HepG2 (cell line): ENCODE results near the gene DENND4A. TPM values are rescaled to one million over a fixed set of nuclear protein-coding genes. Genes with fewer than 3 reads are reported as not detected.
A peak's percentile ranks its signal among the peaks of the same experiment; 100 is the strongest.

Experiments used
- ATAC-seq: fragments of 200-7000 bp; cut with Tn5 transposase; 3 replicates; pipeline ENCODE4 v1.9.1; 2020; ENCODE audit warnings: mild to moderate bottlenecking, moderate library complexity
- BruUV-seq: library from RNA; stranded (reverse); fragments of 400-500 nt; replicated peaks from 2 replicates; lab custom pipeline; 2021; lab: Mats Ljungman, UMichigan
- CTCF ChIA-PET: fragments of 300-600 bp; formaldehyde crosslinking; extraction: SDS; loops from one replicate; lab custom pipeline; 2021; ENCODE audit warnings: low total read pairs, inconsistent platforms, low intra/inter-chr PET ratio; lab: Yijun Ruan, JAX
- POLR2A ChIA-PET: fragments of 350-600 bp; sonication (Branson Sonifier 250); formaldehyde crosslinking; loops from one replicate; lab custom pipeline; 2020; ENCODE audit warnings: antibody characterized with exemption, inconsistent platforms; lab: Yijun Ruan, JAX
- DNase-seq: peaks from one replicate; pipeline ENCODE4 v3.0.0-alpha.2; 2015; ENCODE audit warnings: low spot score
- FAIRE-seq: peaks from 3 replicates; lab custom pipeline; 2011; peaks lifted over from hg19 to GRCh38; lab: Jason Lieb, UNC
- H2AFZ ChIP-seq: one replicate; pipeline ENCODE4 v1.6.1; 2011; ENCODE audit warnings: low read length, inconsistent platforms
- H3K27ac ChIP-seq: fragments of 300-600 bp; 3 replicates; pipeline ENCODE4 v1.8.0; 2011; ENCODE audit warnings: mixed run types, mild to moderate bottlenecking, mixed read lengths, low read length, inconsistent platforms; ENCODE audit not compliant: insufficient read depth; ENCODE audit errors: extremely low read length
- H3K27me3 ChIP-seq, 2 experiments: fragments of 200-600 bp in 1 of 2; 2 replicates in 1 of 2; 3 replicates in 1 of 2; pipeline versions ENCODE4 v1.6.0 to v1.8.0; 2011; ENCODE audit warnings: low read length in 2 of 2, mild to moderate bottlenecking in 2 of 2, moderate library complexity in 2 of 2, inconsistent platforms in 1 of 2; ENCODE audit not compliant: insufficient read depth in 2 of 2, control insufficient read depth in 1 of 2
- H3K36me3 ChIP-seq, 2 experiments: fragments of 200-600 bp in 1 of 2; replicated peaks in 1 of 2; 2 replicates in 1 of 2; 3 replicates in 1 of 2; pipeline versions ENCODE4 v1.5.1 to v1.8.0; 2011; ENCODE audit warnings: low read length in 2 of 2, inconsistent platforms in 1 of 2; ENCODE audit not compliant: insufficient read depth in 2 of 2, control insufficient read depth in 1 of 2
- H3K4me1 ChIP-seq: 2 replicates; pipeline ENCODE4 v1.5.1; 2012; ENCODE audit warnings: low read length, inconsistent platforms; ENCODE audit not compliant: insufficient read depth
- H3K4me2 ChIP-seq: 2 replicates; pipeline ENCODE4 v1.6.0; 2011; ENCODE audit warnings: low read depth, low read length, inconsistent platforms
- H3K4me3 ChIP-seq, 3 experiments: fragments of 200-600 bp in 1 of 3; sonication (generic), shearing (Covaris generic) in 1 of 3; replicated peaks in 1 of 3; 2 replicates each; pipeline ENCODE4 v1.5.1; 2011 to 2016; ENCODE audit warnings: low read length in 3 of 3, inconsistent platforms in 2 of 3, low read depth in 2 of 3, mild to moderate bottlenecking in 2 of 3, control low read depth in 1 of 3, mixed read lengths in 1 of 3; ENCODE audit not compliant: insufficient read depth in 1 of 3
- H3K79me2 ChIP-seq: one replicate; pipeline ENCODE4 v1.6.1; 2011; ENCODE audit warnings: low read length, inconsistent platforms; ENCODE audit not compliant: insufficient read depth
- H3K9ac ChIP-seq: 2 replicates; pipeline ENCODE4 v1.6.0; 2011; ENCODE audit warnings: mild to moderate bottlenecking, low read depth, low read length, inconsistent platforms; ENCODE audit not compliant: insufficient read depth
- H3K9me3 ChIP-seq: 2 replicates; pipeline ENCODE4 v1.5.1; 2012; ENCODE audit warnings: mild to moderate bottlenecking, low read length
- H4K20me1 ChIP-seq: 2 replicates; pipeline ENCODE4 v1.6.0; 2011; ENCODE audit warnings: inconsistent platforms, mild to moderate bottlenecking, low read length, moderate library complexity; ENCODE audit not compliant: insufficient read depth
- ARID4A ChIP-seq: sonication (generic); formaldehyde crosslinking; IDR thresholded peaks from 2 replicates; pipeline ENCODE4 v1.5.0; 2020; ENCODE audit warnings: mild to moderate bottlenecking, missing genetic modification reagents, borderline replicate concordance
- ARNT2 ChIP-seq: sonication (generic); formaldehyde crosslinking; IDR thresholded peaks from 2 replicates; pipeline ENCODE4 v1.8.0; 2022; ENCODE audit warnings: mild to moderate bottlenecking, low read depth, missing genetic modification reagents, moderate library complexity
- JARID2 ChIP-seq: sonication (generic); formaldehyde crosslinking; IDR thresholded peaks from 2 replicates; pipeline ENCODE4 v1.8.1; 2023; ENCODE audit warnings: missing genetic modification reagents, inconsistent platforms; ENCODE audit not compliant: insufficient replicate concordance
- KAT2B ChIP-seq: fragments of 150-350 bp; IDR thresholded peaks from 2 replicates; pipeline ENCODE4 v1.6.1; 2014; ENCODE audit warnings: low read depth, low read length, borderline replicate concordance
- PREB ChIP-seq: sonication (generic); formaldehyde crosslinking; IDR thresholded peaks from 2 replicates; pipeline ENCODE4 v1.4.0; 2020; ENCODE audit warnings: missing genetic modification reagents
- RBM39 ChIP-seq: fragments of 200-400 bp; formaldehyde crosslinking; IDR thresholded peaks from one replicate; pipeline ENCODE4 v1.6.1; 2018; ENCODE audit warnings: antibody characterized with exemption, mild to moderate bottlenecking, low read depth, low read length; ENCODE audit not compliant: poor library complexity, severe bottlenecking
- SALL1 ChIP-seq: sonication (generic); formaldehyde crosslinking; IDR thresholded peaks from 2 replicates; pipeline ENCODE4 v1.8.0; 2022; ENCODE audit warnings: mild to moderate bottlenecking, missing genetic modification reagents
- SMARCE1 ChIP-seq: fragments of 450-650 bp; IDR thresholded peaks from 2 replicates; pipeline ENCODE4 v1.6.1; 2017; ENCODE audit warnings: borderline replicate concordance
- TBL1XR1 ChIP-seq: fragments of 150-350 bp; IDR thresholded peaks from 2 replicates; pipeline ENCODE4 v1.6.1; 2014; ENCODE audit warnings: borderline replicate concordance, low read length; ENCODE audit not compliant: partially characterized antibody
- XRCC5 ChIP-seq: fragments of 200-400 bp; formaldehyde crosslinking; optimal IDR thresholded peaks from 2 replicates; pipeline ENCODE3; 2017; ENCODE audit warnings: mild to moderate bottlenecking, low read length
- ZFYVE20 ChIP-seq: sonication (generic); formaldehyde crosslinking; IDR thresholded peaks from 2 replicates; pipeline ENCODE4 v1.8.0; 2023; ENCODE audit warnings: low read depth, mild to moderate bottlenecking, moderate library complexity, missing genetic modification reagents, borderline replicate concordance
- ZNF547 ChIP-seq: sonication (generic); formaldehyde crosslinking; IDR thresholded peaks from 2 replicates; pipeline ENCODE4 v1.5.1; 2020; ENCODE audit warnings: mild to moderate bottlenecking, missing genetic modification reagents
- ZNF564 ChIP-seq: sonication (generic); formaldehyde crosslinking; IDR thresholded peaks from 2 replicates; pipeline ENCODE4 v1.8.1; 2023; ENCODE audit warnings: mild to moderate bottlenecking, missing genetic modification reagents
- ZNF7 ChIP-seq: IDR thresholded peaks from 2 replicates; pipeline ENCODE4 v1.6.1; 2016; ENCODE audit warnings: missing biosample characterization, missing genetic modification reagents
- ZNF746 ChIP-seq: sonication (generic); formaldehyde crosslinking; IDR thresholded peaks from 2 replicates; pipeline ENCODE4 v1.8.0; 2022; ENCODE audit warnings: mild to moderate bottlenecking, missing genetic modification reagents
- WGBS: methylation state at CpG from one replicate; pipeline ENCODE4 v1.1.6; 2017; ENCODE audit warnings: low lambda C conversion rate; 5-methylcytosine and 5-hydroxymethylcytosine counted together
- in situ Hi-C: cut with HindIII; loops from 2 replicates; pipeline ENCODE4 v1.10.0; 2017; ENCODE audit warnings: low pct_unique_long_range_greater_than_20kb; ENCODE audit not compliant: extremely low pct_ligation_motif_present
- intact Hi-C: fragments of 100-400 bp; cut with micrococcal nuclease; formaldehyde crosslinking; loops from one replicate; pipeline ENCODE4 v1.10.0; 2022; ENCODE audit not compliant: unreplicated experiment
- polyA plus RNA-seq, 8 experiments: library from polyadenylated mRNA; depleted of rRNA in 3 of 8; stranded (reverse) in 7 of 8; unstranded in 1 of 8; fragments of >200 nt; fragmentation: Illumina TruSeq in 4 of 8; extraction: Trizol in 4 of 8; gene quantifications; 2 replicates each; pipeline versions ENCODE4 v1.2.1 to v1.2.3, GENCODE V29; 2011 to 2016; ENCODE audit warnings: low read depth in 4 of 8, missing spikeins in 1 of 8, mixed read lengths in 1 of 8; ENCODE audit not compliant: insufficient read depth in 1 of 8
- total RNA-seq, 5 experiments: library from RNA; depleted of rRNA; stranded (reverse); fragments of >200 nt; fragmentation: Illumina TruSeq; extraction: Trizol; gene quantifications; 2 replicates each; pipeline ENCODE4 v1.2.3, GENCODE V29; 2016; ENCODE audit warnings: low read depth in 1 of 5
- TF ChIP-seq, protein P1 (sequence below): sonication (generic); formaldehyde crosslinking; IDR thresholded peaks from 2 replicates; pipeline ENCODE4 v1.9.0; 2022; ENCODE audit warnings: low read depth, missing genetic modification reagents

DENND4A gene
- total and polyA plus RNA-seq, 2 of the 13 experiments (the other 11 are each of a cell fraction or from before 2014, with no cell fraction given) = 13.2 to 18.6 TPM

GRCh38 chr15:65833501-65834205 is 41.6 kb upstream of the DENND4A start:
- DNase-seq = peak; percentile 29
- no peaks in the 10 kb centered on the region for H3K79me2 ChIP-seq
- ChIA-PET POLR2A (interaction anchor here (0.9 to 2.8 kb wide), 20 partner anchors 9 to 529 kb away, joined by 3 to 37 read pairs (median 4); partner anchors contain the start of genes DENND4A, INTS14, RAB11A and RNU5B-1), CTCF (interaction anchor here (2.1 kb wide), 1 partner anchor 47 kb away, joined by 5 read pairs; no protein-coding TSS in a partner anchor)
- 21% methylated on average over 4 of the region's 4 CpGs for WGBS
- H3K4me3 ChIP-seq = peak overlapping the region; percentile 3 to 74 (median 66); a peak in 5 of 6 replicates
- in situ Hi-C loops = no loop called here
- H3K27me3 ChIP-seq = no peaks in the 10 kb centered on the region
- no peaks in the 10 kb centered on the region for H3K9me3 ChIP-seq
- no peak for FAIRE-seq
- H3K9ac ChIP-seq = peak overlapping the region; percentile 91
- peaks cover 86% of the 10 kb centered on the region for H3K4me1 ChIP-seq
- no TSS peak for BruUV-seq
- H3K36me3 ChIP-seq = no peaks in the 10 kb centered on the region
- no peaks in the 10 kb centered on the region for H4K20me1 ChIP-seq
- no peak for ATAC-seq
- H3K4me2 ChIP-seq = peak overlapping the region; percentile 95
- H3K27ac ChIP-seq = peak overlapping the region; percentile 100
- H2AFZ ChIP-seq = no peak overlapping the region
- intact Hi-C loops = loop anchor here (2.0 kb wide), 1 partner anchor 195 kb away; no protein-coding TSS in a partner anchor
- TF ChIP-seq ZFYVE20 (CRISPR knock-in tag) (no peak), SALL1 (CRISPR knock-in tag) (0 out of 2 replicates have a peak, but pooled peaks have one; percentile 13), ZNF547 (CRISPR knock-in tag) (no peak; the same call in 1 of the 2 replicates), ZNF564 (CRISPR knock-in tag) (no peak), RBM39 (no peak), SMARCE1 (no peak), XRCC5 (no peak), KAT2B (no peak), ZNF7 (CRISPR knock-in tag) (no peak), ARNT2 (CRISPR knock-in tag) (no peak), ZNF746 (no peak), ARID4A (CRISPR knock-in tag) (no peak), PREB (CRISPR knock-in tag) (no peak), TBL1XR1 (no peak), JARID2 (no peak)
- TF ChIP-seq, protein P1, sequence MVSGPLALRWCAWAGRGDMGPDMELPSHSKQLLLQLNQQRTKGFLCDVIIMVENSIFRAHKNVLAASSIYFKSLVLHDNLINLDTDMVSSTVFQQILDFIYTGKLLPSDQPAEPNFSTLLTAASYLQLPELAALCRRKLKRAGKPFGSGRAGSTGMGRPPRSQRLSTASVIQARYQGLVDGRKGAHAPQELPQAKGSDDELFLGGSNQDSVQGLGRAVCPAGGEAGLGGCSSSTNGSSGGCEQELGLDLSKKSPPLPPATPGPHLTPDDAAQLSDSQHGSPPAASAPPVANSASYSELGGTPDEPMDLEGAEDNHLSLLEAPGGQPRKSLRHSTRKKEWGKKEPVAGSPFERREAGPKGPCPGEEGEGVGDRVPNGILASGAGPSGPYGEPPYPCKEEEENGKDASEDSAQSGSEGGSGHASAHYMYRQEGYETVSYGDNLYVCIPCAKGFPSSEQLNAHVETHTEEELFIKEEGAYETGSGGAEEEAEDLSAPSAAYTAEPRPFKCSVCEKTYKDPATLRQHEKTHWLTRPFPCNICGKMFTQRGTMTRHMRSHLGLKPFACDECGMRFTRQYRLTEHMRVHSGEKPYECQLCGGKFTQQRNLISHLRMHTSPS = peak; percentile 38; the same call in 1 of the 2 replicates
